Neural cell (in vitro differentiated cells): ENCODE measurements around the gene GATA2.

ENCODE experiments used
- CTCF ChIP-seq: fragments of 450-650 bp; IDR thresholded peaks from 2 replicates; pipeline ENCODE4 v1.5.1; 2014; ENCODE audit warnings: antibody characterized with exemption, mild to moderate bottlenecking, moderate library complexity; ENCODE audit not compliant: poor library complexity, severe bottlenecking
- EP300 ChIP-seq: fragments of 450-650 bp; conservative IDR thresholded peaks from 2 replicates; pipeline ENCODE4 v1.6.1; 2014; ENCODE audit warnings: antibody characterized with exemption, mild to moderate bottlenecking, moderate library complexity; ENCODE audit not compliant: poor library complexity, severe bottlenecking
- EZH2 ChIP-seq: fragments of 200-600, 300-800 bp; shearing (Covaris generic), sonication (generic); IDR thresholded peaks from 2 replicates; pipeline ENCODE4 v1.6.1; 2014; ENCODE audit warnings: antibody characterized with exemption, low read length, borderline replicate concordance, mild to moderate bottlenecking; ENCODE audit not compliant: insufficient read depth, poor library complexity, severe bottlenecking
- MXI1 ChIP-seq: fragments of 450-650 bp; conservative IDR thresholded peaks from 2 replicates; pipeline ENCODE4 v1.6.1; 2014; ENCODE audit warnings: antibody characterized with exemption, mild to moderate bottlenecking; ENCODE audit not compliant: poor library complexity, severe bottlenecking
- POLR2AphosphoS5 ChIP-seq: IDR thresholded peaks from 2 replicates; pipeline ENCODE4 v1.6.1; 2012
- RAD21 ChIP-seq: fragments of 450-650 bp; conservative IDR thresholded peaks from 2 replicates; pipeline ENCODE4 v1.6.1; 2014; ENCODE audit warnings: antibody characterized with exemption, mild to moderate bottlenecking, moderate library complexity
- REST ChIP-seq: IDR thresholded peaks from 2 replicates; pipeline ENCODE4 v1.6.1; 2012; ENCODE audit warnings: borderline replicate concordance
- SMC3 ChIP-seq: fragments of 450-650 bp; conservative IDR thresholded peaks from 2 replicates; pipeline ENCODE4 v1.6.1; 2014; ENCODE audit warnings: antibody characterized with exemption, mild to moderate bottlenecking, moderate library complexity; ENCODE audit not compliant: poor library complexity
- TAF1 ChIP-seq: IDR thresholded peaks from 2 replicates; pipeline ENCODE4 v1.6.1; 2012; ENCODE audit warnings: low read depth

- no peak for TF ChIP-seq CTCF
- no peak for TF ChIP-seq TAF1
- TF ChIP-seq POLR2AphosphoS5 = no peak
- TF ChIP-seq SMC3 = no peak
- TF ChIP-seq EP300 = no peak
- TF ChIP-seq RAD21 = no peak
- TF ChIP-seq MXI1 = no peak
- no peak for TF ChIP-seq REST
- TF ChIP-seq EZH2 = no peak
Observed at GRCh38 chr3:128443771-128444170, 49.2 kb downstream of the GATA2 start.
